Left lung (tissue), 10 donors: ENCODE data around the gene TXK. TPM values are rescaled to one million over a fixed set of nuclear protein-coding genes. Genes with fewer than 3 reads are reported as not detected.

Experiments used
- ATAC-seq: fragments of 200-7000 bp; cut with Tn5 transposase; one replicate; pipeline ENCODE4 v1.9.1; 2020; ENCODE audit warnings: moderate library complexity
- DNase-seq, 4 donors: peaks; one replicate each; pipeline ENCODE4 v3.0.0-alpha.2; 2013 to 2020
- H3K27ac ChIP-seq, 2 donors: fragments of 200-600 bp; sonication (generic) in 1 of 2; one replicate each; pipeline versions ENCODE4 v1.5.0 to v1.8.0; 2020 to 2021
- H3K27me3 ChIP-seq, 2 donors: fragments of 200-600 bp; sonication (generic) in 1 of 2; one replicate each; pipeline versions ENCODE4 v1.5.0 to v1.8.0; 2020 to 2021
- H3K36me3 ChIP-seq, 2 donors: fragments of 200-600 bp; sonication (generic) in 1 of 2; one replicate each; pipeline versions ENCODE4 v1.5.0 to v1.8.0; 2020 to 2021
- H3K4me1 ChIP-seq, 2 donors: fragments of 200-600 bp; one replicate each; pipeline ENCODE4 v1.8.0; 2021
- H3K4me3 ChIP-seq, 2 donors: fragments of 200-600 bp; sonication (generic) in 1 of 2; one replicate each; pipeline versions ENCODE4 v1.5.0 to v1.8.0; 2020 to 2021; ENCODE audit warnings: mild to moderate bottlenecking in 1 of 2
- H3K9me3 ChIP-seq, 2 donors: fragments of 200-600 bp; sonication (generic) in 1 of 2; one replicate each; pipeline versions ENCODE4 v1.5.0 to v1.8.0; 2020 to 2021
- intact Hi-C, 2 donors: fragments of 100-400 bp; cut with DNase I; formaldehyde crosslinking; loops; one replicate each; pipeline versions ENCODE4 v1.11.2 to v1.14.2; 2022
- polyA plus RNA-seq, 6 donors: library from polyadenylated mRNA; unstranded; fragments of 120-200 nt; gene quantifications; one replicate each; pipeline ENCODE4 v1.2.1, GENCODE V29; 2013; ENCODE audit not compliant: insufficient read length in 6 of 6
- total RNA-seq, 2 donors: library from RNA; stranded (reverse); fragmentation: NEBNext Ultra II Directional; extraction: Animal tissue kit (Norgen Biotek cat#: 25700); gene quantifications; one replicate each; pipeline ENCODE4 v1.2.1, GENCODE V29; 2021
- TF ChIP-seq, protein P1 (sequence below), 2 donors: fragments of 200-600 bp; sonication (generic) in 1 of 2; IDR thresholded peaks; one replicate each; pipeline versions ENCODE4 v1.5.0 to v1.8.0; 2021; ENCODE audit warnings: antibody characterized with exemption in 2 of 2
- donor health status: DM: no; HTN: yes; CAD: no.
- donor health status: DM: no; HTN: no; CAD: no.

The TXK gene
- total and polyA plus RNA-seq, 8 donors: 2.4 to 5.5 (median 4.2) TPM

DNA sequence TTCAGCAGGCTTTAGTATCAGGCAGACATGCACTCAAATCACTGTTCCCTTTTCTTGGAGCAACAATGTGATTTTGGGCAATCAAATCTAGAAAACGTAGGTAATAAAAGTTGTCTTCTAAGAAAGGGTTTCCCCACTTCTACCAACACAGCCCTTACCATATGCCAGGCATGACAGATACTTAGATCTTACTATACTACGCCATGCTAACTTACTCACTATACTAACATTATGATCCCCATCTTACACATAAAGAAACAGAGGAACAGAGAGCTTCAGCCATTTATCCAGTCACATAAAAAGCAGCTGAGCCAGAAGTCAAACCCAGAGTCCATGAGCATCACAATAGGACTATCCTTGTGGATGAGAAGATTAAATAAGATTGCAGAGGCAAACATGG is 9.2 kb downstream of the TXK start:
- Histone ChIP-seq H3K9me3 (no peaks in the 10 kb centered on the region), H3K4me1 (peaks cover 4 to 20% of the 10 kb centered on the region in 2 donors), H3K4me3 (no peak overlapping the region), H3K27me3 (no peaks in the 10 kb centered on the region), H3K27ac (no peak overlapping the region), H3K36me3 (no peaks in the 10 kb centered on the region)
- TF ChIP-seq, protein P1, sequence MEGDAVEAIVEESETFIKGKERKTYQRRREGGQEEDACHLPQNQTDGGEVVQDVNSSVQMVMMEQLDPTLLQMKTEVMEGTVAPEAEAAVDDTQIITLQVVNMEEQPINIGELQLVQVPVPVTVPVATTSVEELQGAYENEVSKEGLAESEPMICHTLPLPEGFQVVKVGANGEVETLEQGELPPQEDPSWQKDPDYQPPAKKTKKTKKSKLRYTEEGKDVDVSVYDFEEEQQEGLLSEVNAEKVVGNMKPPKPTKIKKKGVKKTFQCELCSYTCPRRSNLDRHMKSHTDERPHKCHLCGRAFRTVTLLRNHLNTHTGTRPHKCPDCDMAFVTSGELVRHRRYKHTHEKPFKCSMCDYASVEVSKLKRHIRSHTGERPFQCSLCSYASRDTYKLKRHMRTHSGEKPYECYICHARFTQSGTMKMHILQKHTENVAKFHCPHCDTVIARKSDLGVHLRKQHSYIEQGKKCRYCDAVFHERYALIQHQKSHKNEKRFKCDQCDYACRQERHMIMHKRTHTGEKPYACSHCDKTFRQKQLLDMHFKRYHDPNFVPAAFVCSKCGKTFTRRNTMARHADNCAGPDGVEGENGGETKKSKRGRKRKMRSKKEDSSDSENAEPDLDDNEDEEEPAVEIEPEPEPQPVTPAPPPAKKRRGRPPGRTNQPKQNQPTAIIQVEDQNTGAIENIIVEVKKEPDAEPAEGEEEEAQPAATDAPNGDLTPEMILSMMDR (IDR thresholded peaks at IDR 0.05): no peak
- ATAC-seq (no peak), DNase-seq (no peak)
- intact Hi-C loops: no loop called here

DNA sequence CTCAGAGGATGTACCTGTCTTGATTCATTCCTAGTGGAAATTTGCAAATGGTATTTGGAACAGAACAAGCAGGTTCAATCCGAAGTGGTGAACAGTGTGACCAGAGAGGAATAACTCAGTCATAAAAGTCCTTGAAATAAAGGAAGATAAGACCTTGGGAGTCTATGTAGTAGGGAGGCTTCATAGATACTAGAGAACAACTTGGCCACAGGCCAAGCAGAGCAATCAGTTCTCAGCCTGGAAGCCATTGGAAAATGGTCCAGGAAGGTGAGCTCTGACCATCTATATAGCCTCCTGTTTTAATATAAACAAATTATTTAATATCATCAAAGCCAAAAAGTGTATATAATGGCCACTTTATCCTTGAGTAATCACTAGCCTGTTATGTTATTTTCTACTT is 11.3 kb downstream of the TXK start:
- intact Hi-C loops: no loop called here
- Histone ChIP-seq H3K36me3 (no peaks in the 10 kb centered on the region), H3K27ac (no peak overlapping the region), H3K27me3 (no peaks in the 10 kb centered on the region), H3K9me3 (no peaks in the 10 kb centered on the region), H3K4me3 (no peak overlapping the region), H3K4me1 (peaks cover 2 to 7% of the 10 kb centered on the region in 2 donors)
- ATAC-seq: no peak
- DNase-seq: no peak
- TF ChIP-seq, protein P1 (IDR thresholded peaks at IDR 0.05): no peak

DNA sequence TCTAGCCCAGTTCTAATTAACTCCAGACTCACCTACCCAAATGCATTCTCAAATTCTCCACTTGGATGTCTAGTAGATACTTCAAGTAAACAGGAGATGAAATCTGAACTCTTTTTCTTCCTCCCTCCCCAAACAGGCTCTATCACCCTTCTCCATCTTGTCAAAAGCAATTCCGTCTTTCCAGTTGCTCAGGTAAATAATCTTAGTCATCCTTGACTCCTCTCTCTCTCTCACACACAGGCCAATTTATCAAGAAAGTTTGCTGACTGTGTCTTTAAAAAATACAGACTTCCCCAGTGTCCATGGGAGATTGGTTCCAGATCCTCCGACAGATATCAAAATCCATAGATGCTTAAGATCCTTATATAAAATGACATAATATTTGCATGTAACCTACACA is 12.9 kb downstream of the TXK start:
- no peaks in the 10 kb centered on the region for H3K9me3 ChIP-seq
- intact Hi-C loops: no loop called here
- no peak overlapping the region for H3K27ac ChIP-seq
- H3K4me3 ChIP-seq: no peak overlapping the region
- ATAC-seq (no peak), DNase-seq (no peak)
- TF ChIP-seq, protein P1 (IDR thresholded peaks at IDR 0.05): no peak
- no peaks in the 10 kb centered on the region for H3K4me1 ChIP-seq
- H3K27me3 ChIP-seq: no peaks in the 10 kb centered on the region
- no peaks in the 10 kb centered on the region for H3K36me3 ChIP-seq

DNA sequence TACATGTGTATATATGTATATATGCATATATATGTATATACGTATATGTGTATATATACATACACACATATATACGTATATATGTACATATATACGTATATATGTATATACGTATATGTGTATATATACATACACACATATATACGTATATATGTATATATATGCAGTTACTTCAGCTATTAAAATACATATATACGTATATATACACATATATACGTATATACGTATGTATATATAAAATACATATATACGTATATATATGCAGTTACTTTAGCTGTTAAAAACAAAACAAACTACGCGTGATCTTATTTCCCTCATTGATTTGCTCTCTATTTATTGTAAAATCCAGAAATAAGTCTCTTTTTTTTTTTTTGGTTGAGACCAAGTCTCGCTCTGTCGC is 13.9 kb downstream of the TXK start:
- TF ChIP-seq, protein P1 (IDR thresholded peaks at IDR 0.05): no peak
- H3K4me3 ChIP-seq: no peak overlapping the region
- DNase-seq (no peak), ATAC-seq (no peak)
- H3K4me1 ChIP-seq: no peaks in the 10 kb centered on the region
- intact Hi-C loops: no loop called here
- H3K9me3 ChIP-seq: no peaks in the 10 kb centered on the region
- H3K27me3 ChIP-seq: no peaks in the 10 kb centered on the region
- no peaks in the 10 kb centered on the region for H3K36me3 ChIP-seq
- H3K27ac ChIP-seq: no peak overlapping the region

DNA sequence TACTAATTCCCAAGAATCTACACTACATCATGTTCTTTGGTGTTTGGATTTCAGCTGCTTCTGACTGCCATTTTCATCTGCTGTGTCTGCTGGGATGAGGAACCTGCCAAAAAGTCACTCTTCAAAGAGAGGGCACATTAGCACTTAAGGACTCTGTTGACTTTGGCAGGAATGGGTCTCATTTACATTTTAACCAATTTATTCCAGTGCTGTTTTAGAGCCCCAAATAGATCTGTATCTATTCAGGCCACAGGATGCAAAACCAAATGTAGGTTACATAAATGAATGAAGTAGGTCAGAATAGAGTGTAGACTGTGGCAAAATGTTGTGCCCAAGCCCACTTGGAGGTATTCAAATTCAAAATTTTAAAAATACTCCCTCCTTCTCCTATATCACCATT is 14.4 kb downstream of the TXK start:
- H3K4me3 ChIP-seq: no peak overlapping the region
- no peaks in the 10 kb centered on the region for H3K9me3 ChIP-seq
- H3K27me3 ChIP-seq: no peaks in the 10 kb centered on the region
- TF ChIP-seq, protein P1 (IDR thresholded peaks at IDR 0.05): no peak
- no peaks in the 10 kb centered on the region for H3K4me1 ChIP-seq
- no peak overlapping the region for H3K27ac ChIP-seq
- intact Hi-C loops: no loop called here
- ATAC-seq (no peak), DNase-seq (no peak)
- no peaks in the 10 kb centered on the region for H3K36me3 ChIP-seq
